Heart left ventricle (tissue), 13 donors: ENCODE data around the gene PPM1L.

Experiments
- POLR2A ChIP-seq, 2 donors: fragments of 450-650 bp; IDR thresholded peaks; one replicate each; pipeline ENCODE4 v1.6.1; 2017; ENCODE audit warnings: antibody characterized with exemption in 2 of 2, mild to moderate bottlenecking in 2 of 2, moderate library complexity in 2 of 2
- TF ChIP-seq, protein P1 (sequence below), 12 donors: fragments of 200-600 bp; sonication (generic) in 4 of 12; IDR thresholded peaks; one replicate each; pipeline versions ENCODE4 v1.5.0 to v1.8.0; 2018 to 2022; ENCODE audit warnings: antibody characterized with exemption in 12 of 12, mild to moderate bottlenecking in 5 of 12
- donor health status: ischemic (EF 13 %, LVEDD 7.1; RV severe dilation, severe dysfunction).
- donor health status: DM: no; HTN: yes; CAD: no.
- donor health status: DM: no; HTN: no; CAD: no.
- donor health status: ischemic (EF 25% LVEDD 6.9; RV normal size, moderate dysfunction).
- donor health status: ischemic (EF 25% LVEDD 5.7; RV mildly dilated, moderate dysfunction).
- donor health status: ischemic (EF 35%, LVEDD 5.7; RV mildly dilated, moderate dysfunction).
- donor health status: nonischemic (EF 11% LVEDD 7.7; RV severe dilation, severe dysfunction).
- donor health status: DM: yes; HTN: yes; CAD: no.
- donor health status: PGD.
- donor health status: ischemic (EF 29% LVEDD 5.4; RV normal size, mild dysfunction).
- donor health status: nonischemic (EF 23%, LVEDD 6.1; RV moderate dilation, normal function).

DNA sequence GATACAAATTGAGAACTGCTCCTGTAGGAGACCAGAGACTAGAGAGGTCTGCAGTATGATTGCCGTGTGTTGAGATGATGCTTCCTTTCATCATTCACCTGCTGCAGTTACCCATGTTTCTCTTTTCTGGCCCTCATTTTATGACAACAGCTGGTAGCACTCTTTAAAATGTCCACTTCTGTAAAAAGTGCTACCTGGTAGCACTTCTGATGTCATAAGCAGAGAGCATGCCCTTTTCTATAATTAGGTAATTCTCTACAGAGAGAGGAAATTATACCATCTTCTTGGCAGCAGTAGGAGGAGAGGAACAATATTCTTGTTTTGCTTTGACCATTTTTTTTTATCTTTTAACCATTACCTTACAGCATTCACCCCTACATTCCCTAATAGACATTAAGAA is 123.8 kb downstream of the PPM1L start:
- TF ChIP-seq, protein P1, sequence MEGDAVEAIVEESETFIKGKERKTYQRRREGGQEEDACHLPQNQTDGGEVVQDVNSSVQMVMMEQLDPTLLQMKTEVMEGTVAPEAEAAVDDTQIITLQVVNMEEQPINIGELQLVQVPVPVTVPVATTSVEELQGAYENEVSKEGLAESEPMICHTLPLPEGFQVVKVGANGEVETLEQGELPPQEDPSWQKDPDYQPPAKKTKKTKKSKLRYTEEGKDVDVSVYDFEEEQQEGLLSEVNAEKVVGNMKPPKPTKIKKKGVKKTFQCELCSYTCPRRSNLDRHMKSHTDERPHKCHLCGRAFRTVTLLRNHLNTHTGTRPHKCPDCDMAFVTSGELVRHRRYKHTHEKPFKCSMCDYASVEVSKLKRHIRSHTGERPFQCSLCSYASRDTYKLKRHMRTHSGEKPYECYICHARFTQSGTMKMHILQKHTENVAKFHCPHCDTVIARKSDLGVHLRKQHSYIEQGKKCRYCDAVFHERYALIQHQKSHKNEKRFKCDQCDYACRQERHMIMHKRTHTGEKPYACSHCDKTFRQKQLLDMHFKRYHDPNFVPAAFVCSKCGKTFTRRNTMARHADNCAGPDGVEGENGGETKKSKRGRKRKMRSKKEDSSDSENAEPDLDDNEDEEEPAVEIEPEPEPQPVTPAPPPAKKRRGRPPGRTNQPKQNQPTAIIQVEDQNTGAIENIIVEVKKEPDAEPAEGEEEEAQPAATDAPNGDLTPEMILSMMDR (IDR thresholded peaks at IDR 0.05) = no peak
- TF ChIP-seq POLR2A (IDR thresholded peaks at IDR 0.05) = no peak
